KMS-11 (cell line): ENCODE data around the gene TSSK3.
A peak's percentile ranks its signal among the peaks of the same experiment; 100 is the strongest.

Source experiments
- H2AFZ ChIP-seq: fragments of 200-600 bp; sonication (generic); 2 replicates; pipeline ENCODE4 v1.6.1; 2016; ENCODE audit warnings: antibody characterized with exemption, mixed run types, low read depth
- H3K27ac ChIP-seq: fragments of 200-600 bp; sonication (generic); 2 replicates; pipeline ENCODE4 v1.6.1; 2016; ENCODE audit warnings: mild to moderate bottlenecking, mixed run types
- H3K27me3 ChIP-seq: fragments of 200-600 bp; sonication (generic); 2 replicates; pipeline ENCODE4 v1.6.1; 2017; ENCODE audit warnings: mild to moderate bottlenecking, low read depth, mixed run types, moderate library complexity; ENCODE audit not compliant: insufficient read depth
- H3K36me3 ChIP-seq: fragments of 200-600 bp; sonication (generic); 2 replicates; pipeline ENCODE4 v1.6.1; 2017; ENCODE audit warnings: mild to moderate bottlenecking, mixed run types; ENCODE audit not compliant: insufficient read depth
- H3K4me1 ChIP-seq: fragments of 200-600 bp; sonication (generic); 2 replicates; pipeline ENCODE4 v1.6.1; 2016; ENCODE audit warnings: mild to moderate bottlenecking, low read depth, mixed run types; ENCODE audit not compliant: poor library complexity, severe bottlenecking
- H3K4me2 ChIP-seq: fragments of 200-600 bp; sonication (generic); 2 replicates; pipeline ENCODE4 v1.7.0; 2016; ENCODE audit warnings: mild to moderate bottlenecking, mixed run types
- H3K4me3 ChIP-seq: fragments of 200-600 bp; sonication (generic); IDR thresholded peaks from 2 replicates; pipeline ENCODE4 v1.6.1; 2017; ENCODE audit warnings: low read depth, low read length, mixed read lengths; ENCODE audit not compliant: insufficient read depth
- H3K79me2 ChIP-seq: fragments of 200-600 bp; sonication (generic); 2 replicates; pipeline ENCODE4 v1.6.1; 2016; ENCODE audit warnings: low read depth, mixed run types; ENCODE audit not compliant: insufficient read depth
- H3K9ac ChIP-seq: fragments of 200-600 bp; sonication (generic); 2 replicates; pipeline ENCODE4 v1.6.1; 2016; ENCODE audit warnings: mild to moderate bottlenecking, mixed run types
- H4K20me1 ChIP-seq: fragments of 200-600 bp; sonication (generic); 2 replicates; pipeline ENCODE4 v1.6.1; 2016; ENCODE audit warnings: mild to moderate bottlenecking, mixed run types; ENCODE audit not compliant: insufficient read depth
- CTCF ChIP-seq: fragments of 200-600 bp; sonication (generic); conservative IDR thresholded peaks from 2 replicates; pipeline ENCODE4 v1.6.1; 2017; ENCODE audit warnings: low read depth, mild to moderate bottlenecking, antibody characterized with exemption, low read length, moderate library complexity, mixed read lengths

TSSK3 gene

GRCh38 chr1:32332290-32333079 lies 29.9 kb upstream of the TSSK3 start:
- TF ChIP-seq CTCF, result no peak
- no peak overlapping the region for H3K4me3 ChIP-seq

GRCh38 chr1:32333251-32333963 lies 28.9 kb upstream of the TSSK3 start:
- no peaks in the 10 kb centered on the region; the same call in 1 of the 2 replicates for H3K36me3 ChIP-seq
- H4K20me1 ChIP-seq, result no peaks in the 10 kb centered on the region
- H3K4me1 ChIP-seq, result peaks cover 49% of the 10 kb centered on the region
- no peak overlapping the region for H3K4me3 ChIP-seq
- no peaks in the 10 kb centered on the region for H3K79me2 ChIP-seq
- H3K4me2 ChIP-seq, result peak overlapping the region; percentile 27; the same call in 1 of the 2 replicates
- no peak overlapping the region for H3K9ac ChIP-seq
- no peak overlapping the region; the same call in 1 of the 2 replicates for H3K27ac ChIP-seq
- TF ChIP-seq CTCF, result no peak
- H2AFZ ChIP-seq, result no peak overlapping the region
- no peaks in the 10 kb centered on the region for H3K27me3 ChIP-seq

More at GRCh38 chr1:32332290-32333079, 29.9 kb upstream of the TSSK3 start:
- no peaks in the 10 kb centered on the region; the same call in 1 of the 2 replicates for H3K36me3 ChIP-seq
- no peaks in the 10 kb centered on the region for H3K79me2 ChIP-seq
- no peak overlapping the region for H2AFZ ChIP-seq
- no peaks in the 10 kb centered on the region for H3K27me3 ChIP-seq
- no peaks in the 10 kb centered on the region for H4K20me1 ChIP-seq
- no peak overlapping the region for H3K27ac ChIP-seq
- no peak overlapping the region for H3K4me2 ChIP-seq
- H3K9ac ChIP-seq, result no peak overlapping the region
- peaks cover 40% of the 10 kb centered on the region for H3K4me1 ChIP-seq

- H3K36me3 ChIP-seq, result no peaks in the 10 kb centered on the region; the same call in 1 of the 2 replicates
Measured at GRCh38 chr1:32334274-32334861, 28.0 kb upstream of the TSSK3 start.

More at GRCh38 chr1:32334274-32334861, 28.0 kb upstream of the TSSK3 start:
- Histone ChIP-seq H3K27ac (no peak overlapping the region), H3K79me2 (no peaks in the 10 kb centered on the region), H3K4me3 (no peak overlapping the region), H3K9ac (peak overlapping the region; percentile 75; the same call in 1 of the 2 replicates), H4K20me1 (no peaks in the 10 kb centered on the region), H3K27me3 (no peaks in the 10 kb centered on the region), H3K4me2 (peak overlapping the region; percentile 92), H2AFZ (no peak overlapping the region), H3K4me1 (peaks cover 57% of the 10 kb centered on the region)
- TF ChIP-seq CTCF, result no peak
